Bronchus fibroblast of lung (primary cell): ENCODE measurements around the gene LAMTOR2. TPM values are rescaled to one million over a fixed set of nuclear protein-coding genes. Genes with fewer than 3 reads are reported as not detected.

Experiments
- total RNA-seq: library from RNA; depleted of rRNA; stranded (reverse); fragments of >200 nt; gene quantifications from 2 replicates; pipeline ENCODE4 v1.2.3, GENCODE V29; 2015

Gene LAMTOR2
- total RNA-seq = 80.4 and 88.7 TPM in 2 replicates

DNA sequence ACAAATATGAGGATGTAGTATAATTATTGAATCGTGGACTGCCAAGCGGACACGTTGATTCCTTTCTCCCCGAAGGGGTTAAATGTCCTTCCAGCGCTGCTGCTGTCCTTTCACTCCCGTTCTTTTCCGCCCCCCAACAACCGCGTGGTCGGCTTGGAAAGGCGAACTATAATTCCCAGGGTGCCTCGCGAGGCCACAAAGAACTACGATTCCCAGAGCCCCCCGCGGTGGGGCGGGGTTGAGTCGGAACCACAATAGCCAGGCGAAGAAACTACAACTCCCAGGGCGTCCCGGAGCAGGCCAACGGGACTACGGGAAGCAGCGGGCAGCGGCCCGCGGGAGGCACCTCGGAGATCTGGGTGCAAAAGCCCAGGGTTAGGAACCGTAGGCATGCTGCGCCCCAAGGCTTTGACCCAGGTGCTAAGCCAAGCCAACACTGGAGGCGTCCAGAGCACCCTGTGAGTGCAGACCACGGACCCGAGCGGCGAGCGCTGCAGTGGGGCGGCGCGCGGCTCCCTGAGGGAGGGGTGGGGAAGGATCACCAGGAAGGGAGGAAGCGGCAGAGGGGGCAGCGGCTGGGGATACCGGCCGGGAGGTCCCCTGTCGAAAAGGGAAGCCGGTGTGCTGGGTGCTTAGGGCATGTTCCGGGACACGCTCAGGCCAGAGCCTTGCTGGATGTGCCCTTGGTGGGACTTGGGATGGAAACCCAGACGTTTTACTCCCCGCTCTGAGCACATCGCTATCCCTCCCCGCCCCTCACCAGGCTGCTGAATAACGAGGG, at the start of gene LAMTOR2:
TSS of gene LAMTOR2 (plus strand) at position 283 of the 781 bp plus-strand sequence. CDS start at position 391, 108 bp downstream.

DNA sequence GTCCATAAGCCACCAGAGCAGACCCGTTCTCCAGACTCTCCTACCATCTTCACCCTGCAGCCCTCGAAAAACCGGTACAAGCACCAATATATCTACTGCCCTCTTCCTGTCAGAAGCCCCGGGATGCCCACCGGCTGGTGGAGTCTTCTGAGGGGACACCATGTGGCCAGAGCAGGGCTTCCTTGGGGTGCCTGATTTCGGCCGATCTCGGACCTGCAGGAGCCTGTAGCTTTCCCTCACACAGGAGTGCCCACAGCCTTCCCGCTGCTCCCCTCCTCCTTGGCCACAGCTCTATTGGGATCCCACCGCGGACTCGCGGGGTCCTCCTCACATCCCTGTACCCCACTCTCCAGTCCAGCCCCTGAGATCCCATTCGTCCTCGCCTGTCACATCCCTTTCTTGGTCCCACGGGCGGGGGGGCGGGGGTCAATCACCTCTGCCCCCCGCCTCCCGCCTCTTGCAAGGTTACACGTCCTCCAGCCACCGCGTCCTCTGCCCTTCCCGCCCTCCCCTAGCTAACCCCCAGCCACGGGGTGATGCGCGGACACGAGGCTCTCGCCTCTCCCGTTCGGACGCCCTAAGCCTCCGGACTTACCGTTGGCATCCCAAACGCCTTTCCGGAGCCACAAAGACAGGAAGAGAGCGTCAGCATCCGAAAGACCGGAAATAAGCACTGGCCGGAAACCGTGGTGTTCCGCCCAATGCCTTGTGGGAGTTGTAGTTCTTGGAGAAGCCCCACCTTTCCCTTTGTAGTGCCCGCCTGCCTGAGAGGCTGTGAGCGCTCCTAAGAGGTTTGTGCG, 34.1 kb upstream of the LAMTOR2 start, which contains the start of gene SSR2:
TSS of gene SSR2 (minus strand) at position 659 of the 800 bp plus-strand sequence. CDS start 784 bp downstream, outside the sequence.

DNA sequence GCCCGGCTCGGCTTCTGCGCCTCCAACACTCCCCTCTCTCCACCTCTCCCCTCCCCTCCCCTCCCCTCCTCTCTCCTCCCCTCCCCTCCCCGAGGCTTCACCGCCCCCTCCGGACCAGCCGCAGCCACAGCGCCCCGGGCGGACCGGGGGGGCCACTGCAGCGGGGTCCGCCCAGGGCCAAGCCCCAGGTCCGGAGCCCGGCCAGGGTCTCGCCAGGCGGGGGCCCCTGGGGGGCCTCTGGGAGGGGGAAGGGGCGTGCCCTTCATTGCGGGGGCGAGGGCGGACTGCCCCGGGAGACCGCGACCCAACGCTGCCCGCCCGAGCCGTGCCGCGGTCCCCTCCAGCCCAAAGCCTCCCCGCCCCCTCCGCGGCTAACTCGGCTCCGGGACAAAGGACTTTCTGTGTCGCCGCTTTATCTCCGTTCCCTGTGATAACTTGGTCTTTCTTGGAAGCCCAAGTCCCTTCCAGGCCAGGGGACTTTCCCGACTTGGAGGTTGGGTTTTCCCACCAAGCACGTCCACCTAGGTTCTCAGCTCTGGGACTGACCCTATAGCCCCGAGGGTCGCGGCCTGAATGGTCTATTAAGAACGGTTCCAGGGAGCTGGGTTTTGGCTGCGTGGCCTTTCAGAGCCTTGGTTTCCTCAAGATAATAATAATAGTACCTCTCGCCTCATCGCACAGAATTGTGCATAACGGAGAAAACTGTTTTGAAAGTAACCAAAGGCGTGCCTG, 648 bp upstream of the LAMTOR2 start, which contains the start of gene UBQLN4:
TSS of gene UBQLN4 (minus strand) at position 31 of the 732 bp plus-strand sequence. CDS start 97 bp downstream, outside the sequence.

DNA sequence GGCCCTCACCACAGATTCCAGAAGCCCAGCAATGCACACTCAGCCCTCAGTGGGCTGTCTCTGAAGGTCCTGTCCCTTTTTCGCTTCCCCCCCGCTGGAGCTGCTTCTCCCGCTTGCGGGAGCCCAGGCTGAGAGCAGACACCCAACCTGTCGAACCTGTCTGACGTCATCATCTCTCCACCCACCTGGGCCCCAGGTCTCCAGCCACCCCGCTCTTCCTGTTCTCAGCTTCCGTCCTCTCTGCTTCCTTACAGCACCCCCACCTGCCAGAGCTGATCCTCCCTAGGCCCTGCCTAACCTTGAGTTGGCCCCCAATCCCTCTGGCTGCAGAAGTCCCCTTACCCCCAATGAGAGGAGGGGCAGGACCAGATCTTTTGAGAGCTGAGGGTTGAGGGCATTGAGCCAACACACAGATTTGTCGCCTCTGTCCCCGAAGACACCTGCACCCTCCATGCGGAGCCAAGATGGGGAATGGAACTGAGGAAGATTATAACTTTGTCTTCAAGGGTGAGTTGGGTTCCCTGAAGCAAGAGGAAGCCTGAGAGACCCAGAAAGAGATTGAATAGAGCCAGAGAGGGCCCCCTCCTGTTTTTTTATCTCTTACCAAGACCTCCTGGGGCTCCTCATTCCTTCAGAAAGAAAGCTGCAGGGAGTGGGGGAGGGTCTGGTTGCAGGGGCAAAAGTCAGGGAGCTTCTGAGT, 6.5 kb downstream of the LAMTOR2 start, which contains the start of gene RAB25:
TSS of gene RAB25 (plus strand) at position 224 of the 700 bp plus-strand sequence. CDS start at position 465, 241 bp downstream.

DNA sequence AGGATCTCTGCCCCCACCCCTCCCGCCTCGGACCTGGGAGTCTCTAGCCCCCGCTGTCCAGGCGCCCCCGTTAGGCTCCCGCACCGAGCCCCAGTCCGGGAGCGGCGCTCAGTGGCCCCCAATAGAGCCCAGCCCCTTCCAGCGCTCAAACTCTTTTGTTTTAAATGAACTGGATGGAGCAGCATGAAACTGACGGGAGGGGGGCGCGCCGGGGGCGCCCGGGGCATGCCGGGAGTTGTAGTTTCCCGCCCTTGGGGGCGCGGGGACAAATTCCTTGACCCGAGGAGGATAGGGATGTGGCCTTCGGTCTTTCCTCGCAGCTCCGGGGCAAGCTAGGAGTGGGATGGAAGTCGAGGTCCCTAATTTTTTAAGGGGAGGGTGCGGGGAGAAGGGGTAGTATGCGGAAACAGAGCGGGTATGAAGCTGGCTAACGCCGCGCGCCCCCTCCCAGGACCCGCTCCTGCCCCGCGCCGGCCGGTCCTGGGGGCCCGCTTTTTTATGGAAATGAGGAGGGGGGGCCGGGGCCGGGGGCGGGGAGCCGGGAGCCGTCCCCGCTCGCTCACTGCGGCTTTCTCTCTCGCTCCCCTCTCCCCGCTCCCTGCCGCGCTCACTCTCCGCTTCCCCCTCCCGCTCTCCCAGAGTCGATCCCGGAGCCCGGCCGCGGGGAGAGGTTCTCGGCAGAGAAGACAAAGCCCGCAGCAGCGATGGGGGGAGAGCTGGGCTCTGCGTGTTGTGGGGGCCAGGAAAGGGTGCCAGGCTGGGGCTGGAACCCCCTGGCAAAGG, 27.9 kb downstream of the LAMTOR2 start, which contains the start of gene MEX3A:
TSS of gene MEX3A (minus strand) at position 157 of the 783 bp plus-strand sequence. CDS start 467 bp downstream, outside the sequence.

Other genes with a start within 250 kb of the LAMTOR2 start
- 13.6 and 16.8 TPM in 2 replicates for gene GON4L, start 197.6 kb upstream of the LAMTOR2 start, total RNA-seq
- 20.8 and 21.9 TPM in 2 replicates for gene SYT11, start 195.2 kb upstream of the LAMTOR2 start, total RNA-seq
- 7.9 and 12.2 TPM in 2 replicates for gene RIT1, start 143.4 kb upstream of the LAMTOR2 start, total RNA-seq
- 16.5 and 22.6 TPM in 2 replicates for gene KHDC4, start 120.4 kb upstream of the LAMTOR2 start, total RNA-seq
- not detected in 2 replicates for gene RXFP4, start 113.1 kb upstream of the LAMTOR2 start, total RNA-seq
- gene ARHGEF2, start 76.2 kb upstream of the LAMTOR2 start, total RNA-seq = 130 and 152 TPM in 2 replicates
- gene SSR2, start 33.8 kb upstream of the LAMTOR2 start, total RNA-seq = 431 and 503 TPM in 2 replicates
- gene UBQLN4, start 984 bp upstream of the LAMTOR2 start, total RNA-seq = 17.3 and 17.4 TPM in 2 replicates
- 0.15 TPM in 1 of 2 replicates, not detected in the other for gene RAB25, start 6.4 kb downstream of the LAMTOR2 start, total RNA-seq
- 5.1 and 6.2 TPM in 2 replicates for gene MEX3A, start 27.7 kb downstream of the LAMTOR2 start, total RNA-seq
- gene LMNA, start 59.9 kb downstream of the LAMTOR2 start, total RNA-seq = 888 and 901 TPM in 2 replicates
- 0.67 and 0.74 TPM in 2 replicates for gene SEMA4A, start 98.8 kb downstream of the LAMTOR2 start, total RNA-seq
- gene SLC25A44, start 139.3 kb downstream of the LAMTOR2 start, total RNA-seq = 10.1 and 11.0 TPM in 2 replicates
- gene PMF1, start 158.2 kb downstream of the LAMTOR2 start, total RNA-seq = 78.7 and 84.4 TPM in 2 replicates
- gene BGLAP, start 187.4 kb downstream of the LAMTOR2 start, total RNA-seq = 0.59 TPM in 1 of 2 replicates, not detected in the other
- gene PAQR6, start 193.3 kb downstream of the LAMTOR2 start, total RNA-seq = 0.15 and 0.34 TPM in 2 replicates
- gene SMG5, start 228.0 kb downstream of the LAMTOR2 start, total RNA-seq = 32.3 and 33.0 TPM in 2 replicates
- 1.8 and 2.5 TPM in 2 replicates for gene TMEM79, start 229.5 kb downstream of the LAMTOR2 start, total RNA-seq
- 70.2 and 73.5 TPM in 2 replicates for gene GLMP, start 240.9 kb downstream of the LAMTOR2 start, total RNA-seq
- gene VHLL, start 244.5 kb downstream of the LAMTOR2 start, total RNA-seq = not detected in 2 replicates